ENCODE results near the gene SMYD1.

Gene SMYD1

DNA sequence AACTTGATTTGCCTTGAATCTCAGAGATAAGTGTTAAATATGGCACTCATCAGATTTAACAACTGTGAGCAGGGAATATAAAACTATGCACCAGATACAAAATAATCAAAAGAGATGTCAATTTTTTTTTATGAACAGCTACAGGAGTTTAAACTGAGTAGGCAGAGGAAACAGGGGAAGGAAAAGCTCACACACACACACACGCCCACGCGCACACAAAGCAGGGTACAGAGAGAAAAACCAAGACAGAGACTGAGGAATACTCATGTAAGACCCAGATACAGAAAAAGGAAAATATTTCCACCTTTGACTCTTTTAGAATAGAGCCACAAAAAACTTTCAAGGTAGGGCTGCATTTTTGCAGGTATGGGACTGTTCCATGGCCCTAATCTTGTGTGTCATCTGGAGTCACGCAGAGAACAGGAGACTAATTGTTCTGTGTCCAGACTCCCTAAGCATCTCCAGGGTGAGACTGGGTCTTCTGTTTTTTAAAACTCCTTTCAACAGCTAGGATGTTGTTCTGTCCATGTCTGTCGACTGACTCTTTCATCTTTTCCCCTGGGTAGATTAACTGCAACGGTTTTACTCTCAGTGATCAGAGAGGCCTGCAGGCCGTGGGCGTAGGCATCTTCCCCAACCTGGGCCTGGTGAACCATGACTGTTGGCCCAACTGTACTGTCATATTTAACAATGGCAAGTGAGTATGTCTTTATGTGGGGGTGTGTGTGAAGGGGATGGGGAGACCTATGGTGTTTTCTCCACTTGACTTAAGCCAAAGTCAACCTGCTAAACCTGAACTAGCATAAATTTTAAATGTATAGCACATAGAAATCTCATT is 23.0 kb downstream of the SMYD1 start:
- peak; percentile 21 for DNase-seq

GRCh38 chr2:88091943-88092342 is 24.3 kb downstream of the SMYD1 start:
- DNase-seq: no peak

- DNase-seq: no peak
Observed at GRCh38 chr2:88092773-88093172, 25.1 kb downstream of the SMYD1 start.

- no peak for DNase-seq
Observed at GRCh38 chr2:88095022-88095421, 27.4 kb downstream of the SMYD1 start.

DNA sequence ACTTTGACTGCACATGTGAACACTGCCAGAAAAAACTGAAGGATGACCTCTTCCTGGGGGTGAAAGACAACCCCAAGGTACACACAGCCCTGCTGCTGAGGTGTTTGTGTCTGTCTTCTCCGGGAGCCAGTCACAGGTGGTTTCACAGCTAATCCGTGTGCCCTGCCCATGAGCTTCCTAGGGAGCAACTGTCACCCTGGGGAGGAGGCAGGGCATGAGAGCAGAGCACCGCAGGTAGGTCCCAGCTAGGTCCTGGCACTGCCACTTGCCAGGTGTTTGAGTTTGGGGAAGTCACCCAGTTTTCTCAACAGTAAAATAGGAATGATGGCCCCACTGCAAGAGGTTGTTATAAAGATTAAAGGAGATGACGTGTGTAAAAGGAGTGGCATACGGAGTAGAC is 29.1 kb downstream of the SMYD1 start:
- DNase-seq: no peak

DNA sequence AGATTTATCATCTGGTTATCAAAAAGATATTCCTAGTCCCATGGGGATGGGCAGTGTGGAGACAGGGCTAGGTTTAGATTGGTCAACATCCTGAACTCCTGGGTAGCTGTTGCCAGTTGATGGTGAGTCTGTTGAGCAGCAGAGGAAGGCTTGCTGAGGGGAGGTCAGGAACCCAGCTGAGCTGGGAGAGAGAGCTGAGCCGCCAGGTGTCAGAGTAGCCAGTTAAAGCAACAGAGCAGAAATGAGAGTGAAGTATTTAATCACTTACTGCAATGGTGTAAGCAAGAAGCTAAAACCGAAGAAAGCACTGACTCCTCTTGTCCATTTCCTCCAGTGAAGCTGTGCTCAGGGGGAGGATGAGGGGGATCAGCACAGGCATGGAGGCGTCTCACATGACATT is 29.6 kb downstream of the SMYD1 start:
- DNase-seq: no peak

DNA sequence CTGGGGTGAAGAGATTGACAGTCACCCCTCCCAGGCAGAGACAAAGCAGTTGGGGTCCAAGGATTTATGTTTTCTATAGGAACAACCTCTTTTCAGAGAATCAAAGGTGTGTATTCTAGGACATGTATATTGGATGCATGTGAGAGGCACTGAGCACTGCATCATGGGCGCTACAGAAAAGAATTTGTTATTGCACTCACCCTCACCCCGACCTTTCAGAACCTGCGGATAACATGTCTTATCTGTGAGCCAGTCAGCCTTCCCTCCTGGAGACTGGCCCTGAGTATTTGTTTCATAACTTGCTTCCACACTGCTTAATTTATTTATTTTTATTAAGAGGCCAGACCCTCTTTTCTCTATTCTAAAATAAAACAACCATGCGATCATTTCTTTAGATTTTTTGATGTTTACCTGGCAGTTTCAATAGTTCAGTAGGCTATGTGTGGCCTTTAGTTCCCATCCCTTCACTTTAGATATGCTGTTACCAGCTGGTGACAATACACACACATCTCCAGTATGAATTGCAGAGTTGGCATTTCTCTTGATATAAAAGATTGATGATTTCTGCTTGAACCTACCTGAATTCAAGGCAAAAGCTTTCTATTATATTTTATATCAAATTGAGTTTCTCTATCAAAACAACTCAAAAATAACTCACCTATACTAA is 30.4 kb downstream of the SMYD1 start:
- DNase-seq: no peak

DNA sequence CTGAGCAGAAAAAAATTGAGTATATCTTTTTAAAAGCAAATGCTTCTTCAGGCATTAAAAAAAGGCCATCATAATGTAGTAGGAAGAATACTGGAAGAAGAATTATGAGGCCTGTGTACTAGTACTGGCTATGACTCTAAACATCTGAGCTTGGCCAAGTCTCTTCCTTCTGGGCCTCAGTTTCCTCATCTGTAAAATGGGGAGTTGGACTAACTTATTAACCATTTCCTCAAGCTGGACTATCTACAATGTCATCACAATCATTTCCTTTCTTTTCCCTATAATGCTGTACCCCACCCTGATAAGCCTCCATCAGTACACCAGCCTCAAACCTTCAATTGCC is 30.9 kb downstream of the SMYD1 start:
- DNase-seq: no peak

DNA sequence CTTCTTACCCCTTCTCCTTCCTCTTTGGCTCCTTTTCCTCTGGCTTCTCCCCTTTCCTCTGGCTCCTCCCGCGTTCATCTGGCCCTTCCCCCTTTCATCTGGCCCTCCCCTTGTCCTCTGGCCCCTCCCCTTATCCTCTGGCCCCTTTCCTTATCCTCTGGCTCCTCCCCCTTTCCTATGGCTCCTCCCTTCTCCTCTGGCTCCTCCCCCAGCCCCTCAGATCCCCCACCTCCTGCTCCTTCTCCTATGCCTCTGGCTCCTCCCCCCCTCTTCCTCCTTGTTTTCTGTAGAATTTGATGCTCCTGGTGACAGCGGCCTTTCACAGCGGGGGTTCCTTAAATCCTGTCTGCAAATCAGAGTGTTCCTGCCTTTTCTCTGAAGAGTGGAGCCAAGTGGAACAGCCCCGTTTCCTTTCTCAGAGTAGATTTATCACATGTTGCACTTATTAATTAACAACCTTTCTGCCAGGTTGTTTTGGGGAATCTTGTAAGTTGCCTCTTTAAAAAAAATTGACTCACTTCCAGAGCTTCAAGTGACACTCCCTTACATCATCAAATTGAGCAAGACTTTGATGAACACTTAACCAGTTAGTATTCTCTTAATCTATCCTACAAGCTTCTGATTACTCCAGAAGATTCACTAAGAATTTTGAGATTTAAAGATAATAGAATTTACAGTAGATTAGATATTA is 32.3 kb downstream of the SMYD1 start:
- no peak for DNase-seq

GRCh38 chr2:88100489-88100858 is 32.8 kb downstream of the SMYD1 start:
- DNase-seq: no peak

DNA sequence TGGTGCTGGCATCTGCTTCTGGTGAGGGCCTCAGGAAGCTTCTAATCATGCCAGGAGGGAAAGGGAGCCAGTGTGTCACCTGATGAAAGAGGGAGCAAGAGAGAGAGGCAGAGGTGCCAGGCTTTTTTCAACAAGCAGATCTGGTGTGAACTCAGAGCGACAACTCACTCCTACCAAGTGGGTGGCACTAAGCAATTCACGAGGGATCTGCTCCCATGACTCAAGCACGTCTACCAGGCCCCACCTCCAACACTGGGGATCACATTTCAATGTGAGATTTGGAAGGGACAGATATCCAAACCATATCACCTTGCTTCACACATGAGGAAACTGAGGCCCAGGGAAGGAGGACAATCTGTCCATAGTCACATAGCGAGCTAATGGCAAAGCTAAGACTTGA is 41.2 kb downstream of the SMYD1 start:
- no peak for DNase-seq

GRCh38 chr2:88110830-88111229 is 43.2 kb downstream of the SMYD1 start:
- no peak for DNase-seq

DNA sequence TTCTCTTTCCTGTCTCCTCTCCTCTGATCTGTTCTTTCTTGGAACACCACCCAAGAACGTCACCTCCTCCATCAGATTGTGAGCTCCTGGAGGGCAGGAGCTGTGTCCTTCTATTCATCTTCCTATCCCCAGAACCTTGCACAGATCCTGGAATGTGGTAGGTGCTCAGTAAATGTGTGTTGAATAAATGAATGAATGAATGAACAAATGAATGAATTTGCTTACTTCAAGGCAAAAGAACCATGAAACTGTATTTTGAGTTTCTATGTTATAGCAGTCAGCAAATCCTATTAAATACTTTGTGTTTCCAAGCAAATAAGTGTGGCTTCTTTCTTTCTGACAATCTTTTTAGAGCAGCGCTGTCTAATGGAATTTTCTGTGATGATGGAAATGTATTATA is 45.4 kb downstream of the SMYD1 start:
- no peak for DNase-seq

GRCh38 chr2:88114889-88115288 is 47.3 kb downstream of the SMYD1 start:
- no peak for DNase-seq

DNA sequence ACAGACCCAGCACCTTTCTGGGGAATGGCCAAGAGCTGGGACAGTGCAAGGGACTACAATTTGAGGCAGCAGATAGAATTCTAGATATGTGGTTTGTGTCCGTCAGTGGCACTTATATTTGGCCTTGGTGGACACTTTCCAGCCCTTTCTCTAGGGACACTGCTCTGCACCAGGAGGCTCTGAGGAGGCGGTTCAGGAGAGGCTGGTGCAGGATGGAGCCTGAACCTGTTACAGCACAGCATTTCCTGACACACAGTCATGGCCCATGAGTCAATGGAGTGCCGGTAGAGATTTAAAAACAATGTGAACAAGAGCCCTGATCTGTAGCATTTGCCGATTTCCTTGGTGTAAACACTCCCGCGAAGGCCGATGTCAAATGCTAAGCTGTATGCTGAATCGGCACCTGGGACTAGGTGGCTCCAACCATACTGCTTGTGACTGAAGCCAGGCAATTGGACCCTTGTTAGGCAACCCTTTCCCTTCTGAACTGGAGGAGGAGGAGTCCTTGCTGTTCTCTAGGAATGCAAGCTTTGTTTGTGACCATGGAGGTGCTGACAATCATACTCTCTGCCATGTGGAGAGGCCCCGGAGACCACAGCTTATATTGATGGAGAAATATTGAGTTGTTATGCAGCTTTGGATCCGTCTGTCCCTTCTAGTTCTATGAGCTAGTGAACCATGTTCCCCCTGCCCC is 48.3 kb downstream of the SMYD1 start:
- DNase-seq: no peak

- DNase-seq: no peak
Observed at GRCh38 chr2:88116669-88117432, 49.2 kb downstream of the SMYD1 start.

DNA sequence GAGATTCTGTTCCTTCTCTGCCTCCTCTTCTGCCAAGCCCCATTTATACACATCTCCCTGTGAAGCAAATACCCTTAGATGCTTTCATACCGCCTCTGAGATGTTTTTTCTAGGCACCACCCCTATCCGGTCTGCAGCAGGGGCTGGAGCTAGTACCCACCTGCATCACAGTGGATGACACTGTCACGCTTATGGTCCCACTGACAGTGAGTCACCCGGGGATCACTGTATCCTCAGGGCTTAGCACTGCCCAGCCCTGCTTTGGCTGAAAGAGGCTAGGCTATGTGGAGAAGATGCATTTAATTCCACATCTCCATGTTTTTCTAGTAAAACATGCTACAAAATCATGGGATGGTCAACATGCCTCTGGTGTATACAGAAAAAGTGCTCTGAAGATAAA is 50.3 kb downstream of the SMYD1 start:
- no peak for DNase-seq

DNA sequence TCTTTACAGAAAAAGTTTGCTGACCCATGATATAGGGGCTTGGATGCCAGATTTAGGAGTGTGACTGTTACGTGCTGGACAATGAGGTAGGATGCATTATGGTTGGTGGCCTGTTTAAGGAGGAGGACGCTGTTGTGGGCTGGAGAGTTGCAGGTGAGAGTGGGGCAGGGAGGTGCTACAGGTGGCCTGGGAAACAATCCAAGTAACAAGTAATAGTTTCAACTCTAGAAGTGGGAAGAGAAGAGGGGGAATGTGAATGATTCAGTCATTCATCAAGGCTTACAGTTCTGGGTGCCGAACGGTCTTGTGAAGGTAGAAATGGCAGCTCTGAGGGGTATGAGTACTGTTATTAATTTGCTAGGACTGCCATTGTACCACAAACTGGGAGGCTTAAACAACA is 54.1 kb downstream of the SMYD1 start:
- DNase-seq: no peak

- no peak for DNase-seq
Observed at GRCh38 chr2:88122141-88122884, 54.7 kb downstream of the SMYD1 start.

- DNase-seq: no peak
Observed at GRCh38 chr2:88123164-88123974, 55.7 kb downstream of the SMYD1 start.

Data from activated CD4-positive, alpha-beta T cell treated with anti-CD3 and anti-CD28 coated beads for 1 hour (primary cell).